HEK293T (cell line): Measurements from ENCODE around the gene ALPI.
"Not testable (repeated sequence)": the region's sequence is repeated elsewhere in the genome, so short reads cannot be mapped to it uniquely, and the experiment has no call there.

ENCODE experiments used
- ARNT ChIP-seq: fragments of 450-650 bp; IDR thresholded peaks from 2 replicates; pipeline ENCODE4 v1.6.1; 2017; ENCODE audit warnings: mild to moderate bottlenecking
- BHLHE40 ChIP-seq: fragments of 450-650 bp; IDR thresholded peaks from 2 replicates; pipeline ENCODE4 v1.6.1; 2016; ENCODE audit warnings: mild to moderate bottlenecking, moderate library complexity, borderline replicate concordance
- CTBP1 ChIP-seq: fragments of 450-650 bp; IDR thresholded peaks from 2 replicates; pipeline ENCODE4 v1.6.1; 2016; ENCODE audit warnings: borderline replicate concordance
- ELF4 ChIP-seq: fragments of 450-650 bp; IDR thresholded peaks from 2 replicates; pipeline ENCODE4 v1.6.1; 2017; ENCODE audit warnings: antibody characterized with exemption
- FOXK2 ChIP-seq: fragments of 450-650 bp; IDR thresholded peaks from 2 replicates; pipeline ENCODE4 v1.6.1; 2016; ENCODE audit warnings: mild to moderate bottlenecking
- NFRKB ChIP-seq: fragments of 450-650 bp; IDR thresholded peaks from 2 replicates; pipeline ENCODE4 v1.6.1; 2016; ENCODE audit warnings: mild to moderate bottlenecking, moderate library complexity
- SP1 ChIP-seq: fragments of 450-650 bp; IDR thresholded peaks from 2 replicates; pipeline ENCODE4 v1.6.1; 2017
- SUZ12 ChIP-seq: fragments of 450-650 bp; IDR thresholded peaks from 2 replicates; pipeline ENCODE4 v1.6.1; 2016; ENCODE audit warnings: mild to moderate bottlenecking
- ZNF384 ChIP-seq: fragments of 450-650 bp; IDR thresholded peaks from 2 replicates; pipeline ENCODE4 v1.6.1; 2016

DNA sequence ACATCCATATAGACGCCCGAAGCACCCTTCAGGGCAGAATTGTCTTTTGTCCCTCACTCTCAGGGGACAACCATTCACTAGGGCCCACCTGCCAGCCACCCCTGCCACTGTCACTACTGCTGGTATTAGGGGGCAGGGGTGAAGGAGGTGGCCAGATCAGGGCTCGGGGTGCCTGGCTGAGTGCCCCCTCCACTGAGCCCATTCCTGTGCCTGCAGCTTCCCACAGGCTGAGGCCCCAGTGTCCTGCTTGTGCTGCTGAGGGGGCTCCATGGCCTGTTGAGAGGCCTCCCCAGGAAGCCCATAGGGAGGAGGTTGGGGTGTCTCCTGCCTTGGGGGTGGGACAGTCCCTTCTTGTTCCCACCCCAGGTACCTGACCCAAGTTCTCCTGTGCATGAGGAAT, 4.3 kb upstream of the ALPI start:
- TF ChIP-seq BHLHE40, FOXK2, ARNT, NFRKB, CTBP1, ELF4, SP1, SUZ12, ZNF384: not testable (repeated sequence)
